AG04450 (cell line): Measurements from ENCODE around the gene DYNLT2B. TPM values are rescaled to one million over a fixed set of nuclear protein-coding genes. Genes with fewer than 3 reads are reported as not detected.

Experiments
- CTCF ChIA-PET: fragments of 300-600, 350-600 bp; formaldehyde crosslinking; extraction: SDS; loops from one replicate; lab custom pipeline; 2022; ENCODE audit warnings: antibody characterized with exemption, inconsistent platforms; lab: Charles Lee
- POLR2A ChIA-PET: fragments of 350-600 bp; formaldehyde crosslinking; extraction: SDS; loops from one replicate; lab custom pipeline; 2021; ENCODE audit warnings: antibody characterized with exemption, inconsistent platforms; lab: Yijun Ruan, JAX
- DNase-seq: peaks from one replicate; pipeline ENCODE4 v3.0.0-alpha.2; 2011; ENCODE audit warnings: low read depth, low spot score
- H3K27ac ChIP-seq: one replicate; pipeline ENCODE4 v1.5.1; 2012; ENCODE audit warnings: low read depth, low read length, control low read depth
- H3K27me3 ChIP-seq: one replicate; pipeline ENCODE4 v1.6.0; 2012; ENCODE audit warnings: low read length; ENCODE audit not compliant: control insufficient read depth, insufficient read depth
- H3K4me3 ChIP-seq: 2 replicates; pipeline ENCODE4 v1.5.1; 2011; ENCODE audit warnings: mild to moderate bottlenecking, low read depth, low read length, control low read depth
- H3K9me3 ChIP-seq: 2 replicates; pipeline ENCODE4 v1.5.1; 2012; ENCODE audit warnings: low read length; ENCODE audit not compliant: control insufficient read depth, insufficient read depth
- CTCF ChIP-seq: IDR thresholded peaks from 2 replicates; pipeline ENCODE4 v1.5.1; 2011; ENCODE audit warnings: low read depth, low read length, control low read depth, inconsistent platforms
- polyA plus RNA-seq: library from polyadenylated mRNA; depleted of rRNA; stranded (reverse); fragments of >200 nt; gene quantifications from 2 replicates; pipeline ENCODE4 v1.2.3, GENCODE V29; 2011

The DYNLT2B gene
- polyA plus RNA-seq, 1 experiment, result 9.8 TPM

- ChIA-PET POLR2A (no interaction called here), CTCF (interaction anchor here (1.4 kb wide), 1 partner anchor 21 kb away, joined by 6 read pairs; no protein-coding TSS in a partner anchor)
- no peaks in the 10 kb centered on the region for H3K27me3 ChIP-seq
- no peak overlapping the region for H3K4me3 ChIP-seq
- peaks cover 14% of the 10 kb centered on the region; the same call in 1 of the 2 replicates for H3K9me3 ChIP-seq
- no peak overlapping the region for H3K27ac ChIP-seq
- no peak for DNase-seq
- no peak for TF ChIP-seq CTCF
Observed at GRCh38 chr3:196273655-196274054, 44.4 kb downstream of the DYNLT2B start.

GRCh38 chr3:196272826-196273225 lies 45.2 kb downstream of the DYNLT2B start:
- ChIA-PET CTCF (interaction anchor here (1.4 kb wide), 1 partner anchor 20 kb away, joined by 6 read pairs; no protein-coding TSS in a partner anchor), POLR2A (interaction anchor here (0.6 kb wide), 1 partner anchor 37 kb away, joined by 3 read pairs; no protein-coding TSS in a partner anchor)
- Histone ChIP-seq H3K4me3 (no peak overlapping the region), H3K27me3 (no peaks in the 10 kb centered on the region), H3K27ac (no peak overlapping the region), H3K9me3 (peaks cover 14% of the 10 kb centered on the region; the same call in 1 of the 2 replicates)
- no peak for TF ChIP-seq CTCF
- DNase-seq, result no peak

GRCh38 chr3:196270499-196270898 lies 47.5 kb downstream of the DYNLT2B start:
- Histone ChIP-seq H3K9me3 (peaks cover 14% of the 10 kb centered on the region; the same call in 1 of the 2 replicates), H3K27ac (no peak overlapping the region), H3K27me3 (no peaks in the 10 kb centered on the region), H3K4me3 (no peak overlapping the region)
- TF ChIP-seq CTCF, result no peak
- CTCF ChIA-PET, result no interaction called here
- no peak for DNase-seq
- POLR2A ChIA-PET, result no interaction called here

GRCh38 chr3:196268284-196269163 lies 49.5 kb downstream of the DYNLT2B start:
- peak overlapping the region; percentile 47 for H3K27ac ChIP-seq
- peaks cover 7% of the 10 kb centered on the region; the same call in 1 of the 2 replicates for H3K9me3 ChIP-seq
- DNase-seq, result no peak
- TF ChIP-seq CTCF, result no peak
- ChIA-PET CTCF (interaction anchor here (0.6 to 2.8 kb wide), 3 partner anchors 14 to 339 kb away, joined by 3 to 13 read pairs (median 3); no protein-coding TSS in a partner anchor), POLR2A (interaction anchor here (0.7 to 2.7 kb wide), 3 partner anchors 8 to 194 kb away, joined by 4 to 7 read pairs (median 4); partner anchors contain the start of gene PCYT1A)
- no peak overlapping the region for H3K4me3 ChIP-seq
- H3K27me3 ChIP-seq, result no peaks in the 10 kb centered on the region
